ENCODE results near the gene POLR3H. TPM values are rescaled to one million over a fixed set of nuclear protein-coding genes. Genes with fewer than 3 reads are reported as not detected.

POLR3H gene
- total RNA-seq, 1 donor from 2014 or later: 23.8 TPM

DNA sequence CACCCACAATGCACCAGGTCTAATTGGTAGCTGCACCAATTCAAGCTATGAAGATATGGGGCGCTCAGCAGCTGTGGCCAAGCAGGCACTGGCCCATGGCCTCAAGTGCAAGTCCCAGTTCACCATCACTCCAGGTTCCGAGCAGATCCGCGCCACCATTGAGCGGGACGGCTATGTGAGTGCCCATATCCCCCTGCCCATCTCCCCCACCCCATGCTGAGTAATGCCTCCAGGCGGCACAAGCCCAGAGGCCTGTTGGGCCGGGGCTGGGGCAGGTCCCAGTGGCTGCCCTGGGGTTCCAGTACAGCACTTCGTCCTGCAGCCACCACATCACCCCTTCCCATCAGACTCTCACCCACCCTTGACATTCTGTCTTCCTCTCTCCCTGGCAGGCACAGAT lies 21.5 kb downstream of the POLR3H start:
- DNase-seq (ENCODE audit: low read depth): no peak

DNA sequence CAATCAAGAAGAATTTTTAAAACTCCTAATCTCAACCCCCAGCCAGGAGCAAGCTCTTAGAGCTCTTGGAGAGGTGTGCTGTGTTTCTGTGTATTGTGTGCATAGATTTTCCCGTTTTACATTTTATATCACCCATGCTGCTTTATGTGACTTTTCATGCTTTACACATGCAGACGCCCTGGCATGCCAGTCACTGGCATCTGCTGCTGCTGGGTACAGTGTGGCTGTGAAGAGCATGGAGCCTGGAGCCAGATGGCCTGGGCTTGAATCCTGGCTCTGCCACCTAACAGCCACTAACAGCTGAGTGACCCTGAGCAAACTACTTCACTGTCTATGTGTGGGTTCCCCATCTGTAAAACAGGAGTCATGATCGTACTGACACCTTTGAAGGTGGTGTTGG lies 23.1 kb downstream of the POLR3H start:
- peak; percentile 56 for DNase-seq (ENCODE audit: low read depth)

DNA sequence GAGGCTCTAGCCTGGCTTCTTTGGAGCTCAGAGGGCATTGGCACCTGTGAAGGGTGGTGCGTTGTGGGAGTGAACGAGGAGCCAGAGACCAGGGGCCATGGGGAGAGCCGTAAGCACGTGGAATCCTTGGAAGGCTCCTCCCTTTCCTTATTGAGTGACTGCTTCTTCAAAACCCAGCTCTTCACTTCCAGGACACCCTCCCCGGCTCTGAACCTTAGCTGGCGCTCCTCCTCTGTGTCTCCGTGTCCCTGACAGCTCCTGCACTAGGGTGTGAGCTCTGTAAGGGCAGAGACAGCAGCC lies 26.3 kb downstream of the POLR3H start:
- no peak for DNase-seq (ENCODE audit: low read depth)

DNA sequence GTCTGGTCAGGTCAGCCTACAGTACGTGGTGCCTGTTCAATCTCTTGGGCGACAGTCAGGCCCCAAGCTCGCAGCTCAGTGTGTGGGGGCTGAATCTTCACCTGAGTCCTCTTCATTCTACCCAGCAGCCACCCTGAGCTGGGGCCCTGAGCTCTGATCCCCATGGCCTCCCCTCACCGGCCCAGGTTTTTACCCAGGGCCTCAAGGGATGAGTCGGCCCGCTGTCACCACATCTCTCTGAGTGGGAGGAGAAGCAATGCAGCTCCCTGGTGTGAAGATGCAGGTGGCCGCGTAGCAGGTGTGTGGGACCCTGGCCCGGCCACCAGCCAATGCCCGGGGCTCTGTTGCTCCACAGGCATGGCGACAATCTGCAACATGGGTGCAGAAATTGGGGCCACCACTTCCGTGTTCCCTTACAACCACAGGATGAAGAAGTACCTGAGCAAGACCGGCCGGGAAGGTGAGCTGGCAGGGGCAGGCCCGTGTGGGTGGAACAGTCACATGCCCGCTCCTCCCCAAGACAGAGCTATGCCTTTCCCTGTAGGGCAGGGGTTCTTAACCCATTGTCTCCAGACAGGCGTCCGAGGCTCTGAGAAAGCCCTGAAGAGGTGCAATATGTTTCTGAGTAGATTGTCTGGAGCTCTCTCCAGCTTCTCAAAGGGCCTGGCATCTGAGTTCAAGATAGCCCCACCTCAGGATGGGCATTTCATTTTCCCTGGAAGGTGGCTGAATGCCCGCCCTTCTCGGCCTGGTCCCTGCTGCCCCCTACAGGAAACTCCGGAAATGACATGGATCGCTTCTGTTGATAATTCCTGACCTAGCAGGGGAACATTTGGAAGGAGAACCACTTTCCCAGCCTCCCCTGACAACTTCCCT lies 26.9 kb downstream of the POLR3H start:
- peak; percentile 75 for DNase-seq (ENCODE audit: low read depth)

DNA sequence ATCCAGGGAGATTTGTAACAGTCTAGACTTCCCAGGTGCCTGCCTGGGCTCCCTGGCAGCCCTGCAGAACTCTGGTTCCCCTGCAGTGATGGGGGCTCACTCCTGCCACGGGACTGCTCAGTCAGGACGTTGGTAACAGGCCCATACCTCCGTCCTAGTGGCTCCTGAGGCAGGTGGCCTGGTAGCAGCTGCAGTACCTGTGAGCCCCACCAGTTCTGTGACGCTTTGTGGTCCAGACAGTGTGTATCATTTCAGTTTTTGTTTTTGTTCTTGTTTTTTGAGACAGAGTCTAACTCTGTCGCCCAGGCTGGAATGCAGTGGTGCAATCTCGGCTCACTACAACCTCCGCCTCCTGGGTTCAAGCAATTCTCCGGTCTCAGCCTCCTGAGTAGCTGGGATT lies 27.8 kb downstream of the POLR3H start:
- no peak for DNase-seq (ENCODE audit: low read depth)

DNA sequence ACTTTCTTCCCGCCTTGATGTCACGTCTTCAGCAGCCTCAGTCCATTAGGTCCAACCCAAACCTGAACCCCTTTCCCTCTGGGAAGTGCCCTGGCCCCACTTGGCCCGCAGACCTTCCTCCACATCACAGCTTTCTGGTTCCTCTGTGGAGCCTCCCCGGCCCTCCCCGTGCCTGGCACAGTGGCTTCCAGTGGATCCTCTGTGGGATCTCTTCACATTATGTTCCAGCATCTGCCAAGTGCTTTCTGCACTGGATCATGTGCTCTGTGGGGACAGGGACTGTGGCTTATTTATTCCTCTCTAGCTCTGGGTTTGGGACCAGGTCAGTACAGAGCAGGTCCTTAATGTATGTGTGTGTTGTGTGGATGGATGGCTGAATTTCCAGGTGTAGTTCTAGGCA lies 30.9 kb downstream of the POLR3H start:
- DNase-seq (ENCODE audit: low read depth): no peak

DNA sequence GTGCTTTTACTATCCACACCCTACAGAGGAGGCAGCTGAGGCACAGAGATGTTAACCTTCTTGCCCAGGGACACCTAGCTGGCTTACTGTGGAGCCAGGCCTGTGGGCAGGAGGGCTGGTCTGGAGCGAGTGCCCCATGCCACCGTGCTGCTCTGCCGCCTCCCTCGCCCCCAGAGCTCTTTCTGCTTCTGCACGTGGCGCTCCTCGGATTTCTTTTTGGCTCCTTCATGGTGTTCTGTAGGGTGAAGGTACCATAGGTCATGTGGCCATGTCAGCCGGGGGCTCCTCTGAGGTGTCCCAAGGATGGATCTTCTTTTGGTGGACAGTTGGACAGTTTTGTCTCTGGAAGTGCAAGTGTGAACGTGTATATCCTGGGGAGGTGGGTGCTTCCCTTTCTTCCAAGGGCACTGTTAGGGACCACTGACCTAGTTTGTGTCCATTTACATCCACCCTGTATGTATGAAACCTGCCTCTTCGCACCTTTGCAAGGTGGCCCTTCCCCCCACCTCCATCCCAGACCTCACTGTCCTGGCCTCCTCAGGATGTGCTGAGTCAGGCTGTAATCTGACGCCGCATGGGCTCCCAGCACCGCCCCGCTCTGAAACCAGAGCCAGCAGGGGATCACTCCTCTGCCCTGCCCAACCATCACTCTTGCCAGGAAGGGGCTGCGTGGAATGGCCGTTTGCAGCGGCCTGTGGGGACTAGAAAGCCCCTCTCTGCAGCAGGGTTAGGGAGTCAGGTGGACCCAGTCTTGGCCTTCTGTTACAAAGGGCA lies 31.7 kb downstream of the POLR3H start:
- peak; percentile 77 for DNase-seq (ENCODE audit: low read depth)

DNA sequence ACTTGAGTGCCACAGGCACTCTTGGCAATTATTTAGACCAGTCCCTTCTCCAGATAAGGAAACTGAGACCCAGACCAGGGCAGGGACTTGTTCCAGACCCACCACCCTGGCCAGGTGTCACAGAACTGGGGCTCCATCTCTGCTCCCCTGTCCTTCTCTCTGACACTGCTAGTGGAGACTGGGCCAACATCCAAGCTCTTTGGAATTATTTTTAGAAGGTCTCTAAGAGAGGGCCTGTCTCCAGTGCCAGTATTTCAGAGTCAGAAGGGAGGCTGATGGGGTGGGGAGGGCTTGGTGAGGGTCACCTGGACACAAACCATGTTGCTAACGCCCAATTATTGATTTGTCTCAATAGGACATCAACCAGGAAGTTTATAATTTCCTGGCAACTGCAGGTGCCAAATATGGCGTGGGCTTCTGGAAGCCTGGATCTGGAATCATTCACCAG lies 32.7 kb downstream of the POLR3H start:
- peak; percentile 33 for DNase-seq (ENCODE audit: low read depth)

DNA sequence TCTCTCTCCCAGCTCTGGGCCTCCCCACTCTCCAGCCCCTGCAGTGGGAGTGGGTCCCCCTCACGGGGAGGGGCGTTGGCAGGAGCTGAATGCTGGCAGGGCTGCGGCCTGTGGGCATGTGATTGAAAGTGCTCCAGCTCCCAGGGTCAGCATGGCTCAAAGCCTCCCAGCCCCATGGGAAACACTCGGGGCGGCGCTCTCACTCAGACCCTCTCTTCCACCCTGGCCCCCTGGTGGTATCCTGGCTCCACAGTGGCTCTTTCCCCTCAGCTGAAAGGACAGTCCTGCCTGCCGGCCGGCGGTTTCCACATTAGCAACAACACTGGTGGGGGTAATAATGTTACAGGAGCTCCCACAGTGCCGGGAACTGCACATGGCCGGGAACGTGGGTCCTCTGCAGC lies 35.5 kb downstream of the POLR3H start:
- no peak for DNase-seq (ENCODE audit: low read depth)

DNA sequence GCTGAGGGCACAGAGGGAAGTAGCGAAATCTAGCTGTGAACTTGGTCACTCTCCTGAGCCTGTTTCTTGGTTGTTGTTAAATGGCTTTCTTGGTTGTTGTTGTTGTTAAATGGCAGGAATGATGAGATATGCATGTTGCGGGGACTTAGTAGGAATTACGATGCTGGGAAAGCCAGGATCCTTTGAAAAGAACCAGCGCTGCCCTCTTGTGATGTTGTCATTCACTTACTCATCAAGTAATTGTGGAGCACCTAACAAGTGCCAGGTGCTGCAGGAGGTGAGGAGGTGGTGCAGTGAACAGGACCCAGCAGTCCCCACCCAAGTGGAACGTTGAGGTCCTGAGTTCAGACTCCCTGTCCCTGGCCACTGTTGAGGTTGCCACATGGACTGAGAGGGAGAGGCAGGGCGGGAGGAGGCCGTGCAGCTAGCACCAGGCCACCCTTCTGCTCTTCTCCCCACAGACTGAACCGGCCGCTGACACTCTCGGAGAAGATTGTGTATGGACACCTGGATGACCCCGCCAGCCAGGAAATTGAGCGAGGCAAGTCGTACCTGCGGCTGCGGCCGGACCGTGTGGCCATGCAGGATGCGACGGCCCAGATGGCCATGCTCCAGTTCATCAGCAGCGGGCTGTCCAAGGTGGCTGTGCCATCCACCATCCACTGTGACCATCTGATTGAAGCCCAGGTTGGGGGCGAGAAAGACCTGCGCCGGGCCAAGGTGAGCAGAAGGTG lies 36.8 kb downstream of the POLR3H start:
- DNase-seq (ENCODE audit: low read depth): no peak

DNA sequence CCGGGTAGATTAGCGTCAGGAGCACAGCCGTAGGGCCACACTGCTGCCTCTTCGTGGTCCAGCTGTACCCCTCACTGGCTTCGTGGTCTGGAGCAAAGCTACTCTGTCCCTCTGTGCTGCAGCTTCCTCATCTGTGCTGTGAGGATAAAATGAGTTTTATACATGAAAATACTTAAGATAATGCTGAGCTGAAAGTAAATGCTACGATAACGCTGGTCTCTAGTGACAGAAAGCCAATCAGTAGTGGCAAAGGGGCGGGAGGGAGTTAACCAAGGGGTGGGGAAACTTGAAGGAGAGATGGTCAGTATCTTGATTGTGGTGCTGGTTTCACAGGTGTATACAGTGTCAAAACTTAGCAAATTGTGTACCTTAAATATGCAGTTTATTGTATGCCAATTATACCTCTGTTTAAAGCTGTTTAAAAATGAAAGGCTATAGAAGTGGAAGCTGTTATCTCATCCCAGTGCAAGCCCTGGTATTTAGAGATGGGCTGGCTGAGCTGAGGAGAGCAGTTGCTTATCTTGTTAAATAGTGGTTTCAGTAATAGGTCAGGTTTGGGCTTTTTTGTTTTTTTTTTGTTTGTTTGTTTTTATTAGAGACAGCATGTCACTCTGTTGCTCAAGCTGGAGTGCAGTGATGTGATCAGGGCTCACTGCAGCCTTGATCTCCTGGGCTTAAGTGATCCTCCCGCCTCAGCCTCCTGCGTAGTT lies 38.6 kb downstream of the POLR3H start:
- DNase-seq (ENCODE audit: low read depth): no peak

DNA sequence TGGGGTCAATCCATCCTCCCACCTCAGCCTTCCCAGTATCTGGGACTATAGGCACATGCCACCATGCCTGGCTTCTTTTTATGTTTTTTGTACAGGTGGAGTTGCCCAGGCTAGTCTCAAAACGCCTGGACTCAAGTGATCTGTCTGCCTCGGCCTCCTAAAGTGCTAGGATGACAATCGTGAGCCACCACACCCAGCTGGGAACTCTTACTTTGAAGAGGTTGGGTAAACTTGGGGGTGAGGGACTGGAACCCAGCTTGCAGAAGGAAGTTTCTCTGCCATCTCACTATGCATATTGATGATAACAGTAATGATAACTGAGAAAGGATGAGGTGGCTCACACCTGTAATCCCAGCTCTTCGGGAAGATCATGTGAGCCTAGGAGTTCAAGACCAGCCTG lies 39.5 kb downstream of the POLR3H start:
- no peak for DNase-seq (ENCODE audit: low read depth)

DNA sequence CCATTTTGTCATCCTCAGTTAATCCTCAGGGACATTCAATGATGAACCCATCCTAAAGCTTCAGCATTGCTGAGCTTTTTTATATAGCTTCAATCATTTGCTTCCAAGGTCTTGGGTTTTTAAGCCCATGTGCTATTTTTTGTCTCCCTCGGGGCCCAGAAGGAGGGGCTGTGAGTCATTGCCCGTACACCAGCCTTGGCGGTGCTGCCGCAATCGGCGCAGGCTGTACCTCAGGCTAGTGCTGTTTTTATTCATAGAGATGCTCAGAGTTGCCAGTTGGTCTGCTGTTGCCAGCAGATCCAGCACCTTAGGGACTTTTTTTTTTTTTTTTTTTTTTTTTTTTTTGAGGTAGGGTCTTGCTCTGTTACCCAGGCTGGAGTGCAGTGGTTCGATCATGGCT lies 39.9 kb downstream of the POLR3H start:
- DNase-seq (ENCODE audit: low read depth): peak; percentile 85

DNA sequence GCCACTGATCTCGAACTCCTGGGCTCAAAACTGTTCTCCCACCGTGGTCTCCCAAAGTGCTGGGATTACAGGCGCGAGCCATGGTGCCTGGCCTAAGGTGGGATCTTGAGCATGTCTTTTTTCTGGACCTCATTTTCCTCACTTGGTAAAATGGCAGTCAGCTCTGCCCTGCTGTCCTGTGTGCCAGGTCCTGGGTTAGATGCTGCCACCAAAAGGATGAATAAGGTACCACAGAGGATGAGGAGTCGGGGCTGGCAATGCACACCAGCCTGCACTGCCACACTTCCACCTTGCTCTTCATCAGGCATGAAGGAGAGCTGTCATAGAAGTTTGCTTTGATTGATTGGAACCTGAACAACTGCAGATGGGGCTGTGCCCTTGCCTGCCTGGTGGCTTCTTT lies 43.1 kb downstream of the POLR3H start:
- DNase-seq (ENCODE audit: low read depth): no peak

DNA sequence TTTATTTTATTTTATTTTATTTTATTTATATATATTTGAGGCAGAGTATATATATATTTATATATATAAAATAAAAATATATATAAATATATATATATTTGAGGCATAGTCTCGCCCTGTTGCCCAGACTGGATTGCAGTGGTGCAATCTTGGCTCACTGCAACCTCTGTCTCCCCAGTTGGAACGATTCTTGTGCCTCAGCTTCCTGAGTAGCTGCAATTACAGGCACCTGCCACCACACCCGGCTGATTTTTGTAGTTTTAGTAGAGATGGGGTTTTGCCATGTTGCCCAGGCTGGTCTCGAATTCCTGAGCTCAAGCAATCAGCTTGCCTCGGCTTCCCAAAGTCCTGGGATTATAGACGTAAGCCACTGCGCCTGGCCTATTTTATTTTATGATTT lies 44.0 kb downstream of the POLR3H start:
- DNase-seq (ENCODE audit: low read depth): no peak

DNA sequence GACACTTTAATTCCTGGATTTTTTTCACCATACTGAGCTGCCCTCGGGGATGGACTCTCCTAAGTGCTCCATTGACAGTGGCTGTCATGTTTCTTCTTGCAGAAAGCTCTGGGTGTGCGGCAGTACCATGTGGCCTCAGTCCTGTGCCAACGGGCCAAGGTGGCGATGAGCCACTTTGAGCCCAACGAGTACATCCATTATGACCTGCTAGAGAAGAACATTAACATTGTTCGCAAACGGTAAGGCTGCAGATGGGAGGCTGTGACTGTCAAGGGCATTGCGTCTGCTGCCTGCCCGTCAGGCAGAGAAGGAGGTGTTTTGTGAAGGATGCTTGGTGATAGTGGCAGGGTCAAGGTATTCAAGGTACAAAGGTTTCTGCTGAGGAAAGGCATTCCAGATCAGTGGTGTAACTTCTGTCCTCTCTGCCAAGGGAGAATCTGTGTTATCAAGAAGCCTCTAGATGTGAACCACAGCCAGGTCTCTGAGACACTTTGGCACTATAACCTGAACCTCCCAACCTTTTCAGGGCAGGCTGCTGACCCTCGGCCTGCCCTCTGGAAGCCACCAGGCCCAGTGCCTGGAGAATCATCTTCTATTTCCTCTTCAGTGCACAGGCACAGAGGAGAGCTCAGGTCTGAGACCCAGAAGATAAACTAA lies 44.5 kb downstream of the POLR3H start:
- DNase-seq (ENCODE audit: low read depth): no peak

DNA sequence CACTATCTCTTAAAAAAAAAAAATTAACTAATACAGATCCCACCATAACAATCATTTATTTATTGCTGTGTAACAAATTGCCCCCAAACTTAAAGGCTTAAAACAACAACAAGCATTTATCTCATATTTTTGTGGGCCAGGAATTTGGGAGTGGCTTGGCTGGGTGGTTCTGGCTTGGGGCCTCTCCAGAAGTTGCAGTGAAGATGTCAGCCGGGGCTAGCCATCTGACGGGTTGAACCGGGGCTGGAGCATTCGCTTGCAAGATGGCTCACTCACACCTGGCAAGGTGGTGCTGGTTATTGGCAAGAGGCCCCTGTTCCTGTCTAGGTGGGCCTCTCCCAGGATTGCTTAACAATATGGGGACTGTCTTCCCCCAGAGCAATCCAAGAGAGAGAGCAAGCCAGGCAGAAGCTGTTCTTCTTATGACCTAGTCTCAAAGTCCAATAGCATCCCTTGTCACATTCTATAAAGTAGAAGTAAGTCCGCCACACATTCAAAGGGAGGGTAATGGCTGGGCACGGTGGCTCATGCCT lies 45.9 kb downstream of the POLR3H start:
- DNase-seq (ENCODE audit: low read depth): no peak

DNA sequence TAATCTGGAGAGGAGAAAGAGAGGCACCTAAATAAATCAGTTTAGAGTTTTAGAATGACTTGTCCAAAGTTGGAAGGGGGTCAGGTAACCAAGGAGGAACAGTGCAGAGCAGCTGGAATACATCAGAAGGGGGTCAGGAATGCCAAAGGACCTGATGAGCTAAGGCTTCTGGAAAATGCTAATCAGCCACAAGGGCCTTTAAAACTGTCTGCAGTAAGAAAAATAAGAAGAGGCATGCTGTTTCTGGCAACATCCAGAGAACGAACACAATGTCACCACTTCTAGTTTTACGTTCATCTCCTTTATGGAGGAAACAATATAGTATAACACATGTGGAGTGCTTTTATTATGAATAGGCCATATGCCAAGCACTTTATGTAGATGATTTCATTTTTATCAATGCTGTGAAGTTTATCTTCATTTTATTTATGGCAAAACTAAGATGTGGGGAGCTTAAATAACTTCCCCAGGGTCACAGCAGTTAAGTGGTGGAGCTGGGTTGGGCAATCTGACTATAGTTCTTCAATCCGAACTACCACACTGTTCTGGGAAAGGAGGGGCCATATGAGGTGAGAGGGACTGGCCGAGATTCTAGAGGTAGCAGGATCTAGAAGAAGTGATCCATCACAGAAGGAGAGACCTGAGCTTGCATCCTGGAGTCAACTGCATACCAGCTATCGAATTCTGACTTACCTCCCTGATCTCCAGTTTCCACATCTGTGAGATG lies 52.7 kb downstream of the POLR3H start:
- DNase-seq (ENCODE audit: low read depth): no peak

DNA sequence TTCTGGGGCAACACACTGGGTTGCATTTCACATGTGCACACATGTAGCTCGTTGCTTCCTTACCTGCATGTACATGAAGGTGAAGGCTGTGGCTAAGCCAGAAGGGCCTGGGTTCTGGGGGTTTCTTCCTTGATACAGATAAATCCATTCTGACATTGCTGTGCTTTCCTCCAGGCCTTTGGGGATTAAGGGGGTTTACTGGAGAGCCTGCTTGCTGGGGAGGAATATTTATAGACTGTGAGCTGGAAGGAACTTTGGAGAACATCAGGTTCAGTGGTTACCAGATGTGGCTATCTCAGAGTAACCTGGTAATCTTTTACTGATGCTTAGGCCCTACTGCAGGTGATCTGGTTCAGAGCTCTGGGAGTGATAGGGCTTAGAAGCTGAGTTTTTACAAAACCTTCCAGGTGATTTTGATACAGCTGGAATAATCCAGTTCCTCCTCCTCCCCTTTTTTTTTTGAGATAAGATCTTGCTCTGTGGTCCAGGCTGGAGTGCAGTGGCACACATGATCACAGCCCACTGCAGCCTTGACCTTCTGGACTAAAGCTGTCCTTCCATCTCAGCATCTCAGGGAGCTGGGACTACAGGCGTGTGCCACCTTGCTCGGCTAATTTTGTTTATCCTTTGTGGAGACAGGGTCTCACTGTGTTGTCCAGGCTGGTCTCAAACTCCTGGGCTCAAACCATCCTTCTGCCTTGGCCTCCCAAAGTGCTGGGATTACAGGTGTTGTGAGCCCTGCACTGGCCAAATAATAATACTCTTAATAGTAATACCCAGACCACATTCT lies 55.5 kb downstream of the POLR3H start:
- DNase-seq (ENCODE audit: low read depth): no peak
